ENCODE results near the gene LCN2. TPM values are rescaled to one million over a fixed set of nuclear protein-coding genes. Genes with fewer than 3 reads are reported as not detected.

LCN2 gene
- total RNA-seq, 1 donor from 2014 or later: not detected

DNA sequence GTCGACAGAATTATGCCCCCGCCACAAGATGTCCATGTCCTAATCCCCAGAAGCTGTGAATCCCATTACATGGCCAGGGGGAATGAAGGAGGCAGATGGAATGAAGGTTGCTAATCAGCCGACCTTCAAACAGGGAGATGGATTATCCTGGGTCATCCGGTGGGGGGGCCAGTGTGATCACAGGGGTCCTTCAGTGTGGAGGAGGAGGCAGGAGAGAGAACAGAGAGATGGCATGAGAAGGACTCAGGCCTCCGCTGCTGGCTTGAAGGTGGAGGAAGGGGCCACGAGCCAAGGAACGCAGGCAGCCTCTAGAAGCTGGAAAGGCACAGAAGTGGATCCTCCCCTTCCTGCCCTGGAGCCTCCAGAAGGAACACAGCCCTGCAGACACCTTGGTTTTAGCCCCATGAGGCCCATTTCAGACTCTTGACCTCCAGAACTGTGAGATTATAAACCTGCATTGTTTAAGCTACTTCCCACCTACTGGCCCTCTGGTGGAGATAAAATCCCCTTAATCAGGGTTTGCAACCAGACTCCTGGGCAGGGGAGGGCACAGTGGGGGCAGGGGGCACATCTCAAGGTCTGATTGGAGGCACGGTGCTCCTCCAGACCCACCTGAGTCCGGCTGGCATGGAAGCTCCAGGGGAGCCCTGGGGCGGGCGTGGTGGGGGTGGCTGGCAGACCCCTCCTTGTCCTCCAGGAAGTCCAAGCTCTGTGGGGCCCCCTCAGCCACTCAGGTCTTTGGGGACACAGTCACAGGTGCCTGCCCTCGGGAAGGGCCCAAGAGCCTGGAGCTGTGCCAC lies 35.5 kb upstream of the LCN2 start:
- peaks cover 4% of the 10 kb centered on the region for H3K4me1 ChIP-seq
- peaks cover 9% of the 10 kb centered on the region for H3K36me3 Mint-ChIP-seq
- TF ChIP-seq, protein P1, sequence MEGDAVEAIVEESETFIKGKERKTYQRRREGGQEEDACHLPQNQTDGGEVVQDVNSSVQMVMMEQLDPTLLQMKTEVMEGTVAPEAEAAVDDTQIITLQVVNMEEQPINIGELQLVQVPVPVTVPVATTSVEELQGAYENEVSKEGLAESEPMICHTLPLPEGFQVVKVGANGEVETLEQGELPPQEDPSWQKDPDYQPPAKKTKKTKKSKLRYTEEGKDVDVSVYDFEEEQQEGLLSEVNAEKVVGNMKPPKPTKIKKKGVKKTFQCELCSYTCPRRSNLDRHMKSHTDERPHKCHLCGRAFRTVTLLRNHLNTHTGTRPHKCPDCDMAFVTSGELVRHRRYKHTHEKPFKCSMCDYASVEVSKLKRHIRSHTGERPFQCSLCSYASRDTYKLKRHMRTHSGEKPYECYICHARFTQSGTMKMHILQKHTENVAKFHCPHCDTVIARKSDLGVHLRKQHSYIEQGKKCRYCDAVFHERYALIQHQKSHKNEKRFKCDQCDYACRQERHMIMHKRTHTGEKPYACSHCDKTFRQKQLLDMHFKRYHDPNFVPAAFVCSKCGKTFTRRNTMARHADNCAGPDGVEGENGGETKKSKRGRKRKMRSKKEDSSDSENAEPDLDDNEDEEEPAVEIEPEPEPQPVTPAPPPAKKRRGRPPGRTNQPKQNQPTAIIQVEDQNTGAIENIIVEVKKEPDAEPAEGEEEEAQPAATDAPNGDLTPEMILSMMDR (IDR thresholded peaks at IDR 0.05): no peak
- no peak for TF ChIP-seq EZH2phosphoT487 (IDR thresholded peaks at IDR 0.05)
- TF ChIP-seq EZH2 (IDR thresholded peaks at IDR 0.05): no peak
- peaks cover 19% of the 10 kb centered on the region for H3K4me1 Mint-ChIP-seq
- H2AFZ ChIP-seq (replicated peaks): no peak overlapping the region
- H3K79me2 ChIP-seq (ENCODE audit: low read depth): no peaks in the 10 kb centered on the region
- no peak overlapping the region for H3K27ac ChIP-seq
- H3K27me3 ChIP-seq: no peaks in the 10 kb centered on the region
- H4K20me1 ChIP-seq (ENCODE audit: low read depth): no peaks in the 10 kb centered on the region
- no peaks in the 10 kb centered on the region for H3K9me3 Mint-ChIP-seq
- H3K4me3 Mint-ChIP-seq: no peak overlapping the region
- peaks cover 3% of the 10 kb centered on the region for H3K27me3 Mint-ChIP-seq (ENCODE audit: insufficient read depth, low read depth)
- H3K9ac ChIP-seq: no peak overlapping the region
- peaks cover 7% of the 10 kb centered on the region for H3F3A ChIP-seq (ENCODE audit: low read depth)
- H3K36me3 ChIP-seq: no peaks in the 10 kb centered on the region
- DNase-seq (ENCODE audit: low spot score): no peak
- H3K9me3 ChIP-seq (ENCODE audit: low read depth): no peaks in the 10 kb centered on the region
- no peak overlapping the region for H3K4me2 ChIP-seq
- no peak overlapping the region for H3K4me3 ChIP-seq
- H3K27ac Mint-ChIP-seq: peak overlapping the region; percentile 24

DNA sequence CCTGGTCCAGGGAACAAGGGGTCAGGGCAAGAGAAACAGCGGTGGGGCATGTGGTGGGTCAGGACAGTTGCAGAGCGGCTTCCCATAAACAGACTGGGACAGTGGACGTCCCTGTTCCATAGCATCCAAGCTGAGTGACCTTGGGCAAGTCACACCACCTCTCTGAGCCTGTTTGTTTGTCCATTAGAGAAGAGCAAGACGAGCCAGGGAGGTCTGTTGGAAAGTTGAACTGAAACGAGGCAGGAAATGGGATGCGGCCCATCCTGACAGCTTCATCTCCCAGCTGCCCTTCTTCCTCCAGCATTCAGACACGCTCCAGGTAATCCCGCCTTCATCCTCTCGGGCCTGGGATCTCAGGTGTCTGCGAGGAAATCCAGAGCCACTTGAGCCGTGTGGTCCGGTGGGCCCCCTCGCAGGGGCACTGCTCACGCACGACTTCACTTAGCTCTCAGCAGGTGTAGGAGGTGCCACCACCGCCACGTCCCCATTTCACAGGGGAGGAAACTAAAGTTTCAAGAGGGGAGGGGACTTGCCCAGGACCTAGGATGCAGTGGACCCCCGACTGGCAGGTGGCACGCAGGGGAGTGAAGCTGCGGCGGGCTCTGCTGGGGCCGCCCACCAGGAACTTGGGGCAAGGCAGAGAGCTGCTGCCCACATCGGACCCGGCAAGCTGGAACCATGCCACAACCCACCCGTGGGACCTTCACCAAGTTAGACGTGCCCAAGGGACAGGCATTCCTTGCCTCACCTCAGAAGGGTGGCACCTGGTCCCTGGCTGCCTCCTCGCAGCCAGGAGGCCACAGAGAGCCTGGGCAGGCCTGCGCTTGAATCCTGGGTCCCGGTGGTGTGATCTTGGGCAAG lies 34.7 kb upstream of the LCN2 start:
- no peaks in the 10 kb centered on the region for H3K27me3 ChIP-seq
- Mint-ChIP-seq H3K27me3 (ENCODE audit: insufficient read depth, low read depth) (peaks cover 3% of the 10 kb centered on the region), H3K27ac (no peak overlapping the region), H3K9me3 (no peaks in the 10 kb centered on the region), H3K4me1 (peaks cover 14% of the 10 kb centered on the region), H3K4me3 (no peak overlapping the region), H3K36me3 (peaks cover 9% of the 10 kb centered on the region)
- peaks cover 7% of the 10 kb centered on the region for H3F3A ChIP-seq (ENCODE audit: low read depth)
- H3K27ac ChIP-seq: no peak overlapping the region
- no peaks in the 10 kb centered on the region for H4K20me1 ChIP-seq (ENCODE audit: low read depth)
- TF ChIP-seq EZH2 (IDR thresholded peaks at IDR 0.05): no peak
- TF ChIP-seq, protein P1 (IDR thresholded peaks at IDR 0.05): no peak
- TF ChIP-seq EZH2phosphoT487 (IDR thresholded peaks at IDR 0.05): no peak
- H3K4me1 ChIP-seq: peaks cover 4% of the 10 kb centered on the region
- H3K79me2 ChIP-seq (ENCODE audit: low read depth): no peaks in the 10 kb centered on the region
- no peaks in the 10 kb centered on the region for H3K9me3 ChIP-seq (ENCODE audit: low read depth)
- H2AFZ ChIP-seq (replicated peaks): no peak overlapping the region
- DNase-seq (ENCODE audit: low spot score): no peak
- no peak overlapping the region for H3K4me2 ChIP-seq
- H3K9ac ChIP-seq: no peak overlapping the region
- no peaks in the 10 kb centered on the region for H3K36me3 ChIP-seq
- H3K4me3 ChIP-seq: no peak overlapping the region

DNA sequence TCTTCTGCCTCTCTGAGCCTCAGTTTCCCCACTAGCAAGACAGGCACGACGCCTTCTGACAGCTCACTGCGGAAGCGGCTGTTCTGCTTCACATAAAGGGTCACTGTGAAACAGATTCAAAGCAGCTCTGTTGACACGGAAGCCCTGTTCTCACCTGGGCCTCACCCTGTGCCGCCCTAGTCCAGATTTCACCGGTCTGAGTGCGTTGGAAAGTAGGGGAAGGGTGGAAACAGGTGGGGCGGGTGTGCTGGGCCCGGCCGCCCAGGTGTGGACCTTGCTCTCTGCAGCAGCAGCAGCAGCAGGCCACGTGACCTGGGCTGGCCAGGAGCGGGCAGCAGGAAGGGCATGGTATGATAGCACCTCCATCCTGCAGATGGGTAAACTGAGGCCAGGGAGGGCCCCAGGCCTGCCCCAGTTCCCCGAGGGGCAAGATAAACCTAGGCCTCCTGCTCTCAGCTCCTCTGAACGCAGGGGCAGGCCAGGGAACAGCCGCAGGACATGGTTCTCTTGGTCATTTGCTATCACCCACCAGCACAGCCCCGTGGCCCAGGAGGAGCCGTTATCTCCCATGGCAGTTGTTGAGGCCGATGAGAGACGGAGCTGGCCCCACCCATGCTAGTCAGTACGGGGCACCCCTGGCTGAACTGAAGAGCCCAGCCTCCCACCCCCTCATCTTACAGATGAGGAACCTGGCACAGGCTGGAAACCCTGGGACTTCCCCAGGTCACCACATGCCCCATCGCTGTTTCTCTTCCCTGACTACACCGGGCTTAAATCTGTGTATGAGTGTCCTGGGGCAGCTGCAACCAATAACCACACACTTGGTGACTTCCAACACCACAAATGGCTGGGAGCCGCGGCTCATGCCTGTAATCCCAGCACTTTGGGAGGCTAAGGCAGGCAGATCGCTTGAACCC lies 33.8 kb upstream of the LCN2 start:
- H3K36me3 ChIP-seq: no peaks in the 10 kb centered on the region
- H2AFZ ChIP-seq (replicated peaks): no peak overlapping the region
- no peak overlapping the region for H3K9ac ChIP-seq
- H3K27me3 ChIP-seq: no peaks in the 10 kb centered on the region
- H3K9me3 ChIP-seq (ENCODE audit: low read depth): no peaks in the 10 kb centered on the region
- no peak overlapping the region for H3K4me3 ChIP-seq
- H3K36me3 Mint-ChIP-seq: peaks cover 9% of the 10 kb centered on the region
- peaks cover 7% of the 10 kb centered on the region for H3F3A ChIP-seq (ENCODE audit: low read depth)
- H3K4me2 ChIP-seq: no peak overlapping the region
- no peaks in the 10 kb centered on the region for H3K79me2 ChIP-seq (ENCODE audit: low read depth)
- no peak for TF ChIP-seq EZH2 (IDR thresholded peaks at IDR 0.05)
- no peak for TF ChIP-seq EZH2phosphoT487 (IDR thresholded peaks at IDR 0.05)
- peaks cover 4% of the 10 kb centered on the region for H3K4me1 ChIP-seq
- H4K20me1 ChIP-seq (ENCODE audit: low read depth): no peaks in the 10 kb centered on the region
- peaks cover 4% of the 10 kb centered on the region for H3K27me3 Mint-ChIP-seq (ENCODE audit: insufficient read depth, low read depth)
- no peaks in the 10 kb centered on the region for H3K9me3 Mint-ChIP-seq
- DNase-seq (ENCODE audit: low spot score): no peak
- H3K4me3 Mint-ChIP-seq: no peak overlapping the region
- H3K27ac Mint-ChIP-seq: no peak overlapping the region
- peaks cover 13% of the 10 kb centered on the region for H3K4me1 Mint-ChIP-seq
- no peak overlapping the region for H3K27ac ChIP-seq

All from neural progenitor cell (in vitro differentiated cells).